Measurements from ENCODE around the gene MBD1. TPM values are rescaled to one million over a fixed set of nuclear protein-coding genes. Genes with fewer than 3 reads are reported as not detected.

MBD1 gene
- polyA plus RNA-seq (2013, experiment 1 of 2) = 27.5 TPM
- 28.0 TPM for polyA plus RNA-seq (2013, experiment 2 of 2)

GRCh38 chr18:50281295-50281971 lies at the start of gene MBD1:
Gene MBD1 (minus strand): TSS chr18:50281523. CDS start chr18:50279992, 1,531 bp downstream.
- WGBS = under 1% methylated on average over 63 of the region's 63 CpGs
- Histone ChIP-seq H3K27me3 (ENCODE audit: insufficient read depth, low read length) (no peaks in the 10 kb centered on the region), H3K27ac (ENCODE audit: low read depth, low read length) (peak within 1 kb of the TSS; percentile 88), H3K4me3 (ENCODE audit: low read length) (peak within 1 kb of the TSS; percentile 97), H3K4me1 (ENCODE audit: insufficient read depth, low read length) (no peaks in the 10 kb centered on the region; the same call in 1 of the 2 replicates), H3K36me3 (ENCODE audit: insufficient read depth, low read length) (peaks cover 71% of the 10 kb centered on the region), H3K9ac (ENCODE audit: low read depth, low read length) (peak within 1 kb of the TSS; percentile 82), H3K9me3 (ENCODE audit: insufficient read depth, low read depth, low read length) (no peaks in the 10 kb centered on the region)

- Histone ChIP-seq H3K4me3 (ENCODE audit: low read length) (no peak overlapping the region), H3K9ac (ENCODE audit: low read depth, low read length) (no peak overlapping the region), H3K36me3 (ENCODE audit: insufficient read depth, low read length) (no peaks in the 10 kb centered on the region), H3K4me1 (ENCODE audit: insufficient read depth, low read length) (no peaks in the 10 kb centered on the region), H3K27ac (ENCODE audit: low read depth, low read length) (no peak overlapping the region), H3K27me3 (ENCODE audit: insufficient read depth, low read length) (no peaks in the 10 kb centered on the region; the same call in 1 of the 2 replicates), H3K9me3 (ENCODE audit: insufficient read depth, low read depth, low read length) (peaks cover 12% of the 10 kb centered on the region)
Observed at GRCh38 chr18:50330176-50330575, 48.9 kb upstream of the MBD1 start.

GRCh38 chr18:50327983-50328382 lies 46.7 kb upstream of the MBD1 start:
- no peaks in the 10 kb centered on the region for H3K4me1 ChIP-seq (ENCODE audit: insufficient read depth, low read length)
- H3K9me3 ChIP-seq (ENCODE audit: insufficient read depth, low read depth, low read length) = peaks cover 12% of the 10 kb centered on the region
- no peak overlapping the region for H3K27ac ChIP-seq (ENCODE audit: low read depth, low read length)
- no peak overlapping the region for H3K9ac ChIP-seq (ENCODE audit: low read depth, low read length)
- no peaks in the 10 kb centered on the region; the same call in 1 of the 2 replicates for H3K27me3 ChIP-seq (ENCODE audit: insufficient read depth, low read length)
- no peak overlapping the region for H3K4me3 ChIP-seq (ENCODE audit: low read length)
- 95% methylated on average over 3 of the region's 3 CpGs for WGBS
- no peaks in the 10 kb centered on the region for H3K36me3 ChIP-seq (ENCODE audit: insufficient read depth, low read length)

- Histone ChIP-seq H3K9me3 (ENCODE audit: insufficient read depth, low read depth, low read length) (no peaks in the 10 kb centered on the region), H3K4me1 (ENCODE audit: insufficient read depth, low read length) (peaks cover 11% of the 10 kb centered on the region), H3K4me3 (ENCODE audit: low read length) (no peak overlapping the region; the same call in 1 of the 2 replicates), H3K27ac (ENCODE audit: low read depth, low read length) (no peak overlapping the region), H3K36me3 (ENCODE audit: insufficient read depth, low read length) (no peaks in the 10 kb centered on the region), H3K9ac (ENCODE audit: low read depth, low read length) (no peak overlapping the region), H3K27me3 (ENCODE audit: insufficient read depth, low read length) (0 out of 2 replicates have a peak, but pooled peaks cover 2% of the 10 kb centered on the region)
- WGBS = 58% methylated on average over 3 of the region's 5 CpGs
Observed at GRCh38 chr18:50320719-50321118, 39.4 kb upstream of the MBD1 start.

- H3K27ac ChIP-seq (ENCODE audit: low read depth, low read length) = no peak overlapping the region
- H3K36me3 ChIP-seq (ENCODE audit: insufficient read depth, low read length) = no peaks in the 10 kb centered on the region
- 0 out of 2 replicates have a peak, but pooled peaks cover 1% of the 10 kb centered on the region for H3K4me1 ChIP-seq (ENCODE audit: insufficient read depth, low read length)
- H3K4me3 ChIP-seq (ENCODE audit: low read length) = no peak overlapping the region
- WGBS = 77% methylated on average over 5 of the region's 5 CpGs
- peaks cover 7% of the 10 kb centered on the region; the same call in 1 of the 2 replicates for H3K27me3 ChIP-seq (ENCODE audit: insufficient read depth, low read length)
- no peak overlapping the region for H3K9ac ChIP-seq (ENCODE audit: low read depth, low read length)
- H3K9me3 ChIP-seq (ENCODE audit: insufficient read depth, low read depth, low read length) = no peaks in the 10 kb centered on the region
Observed at GRCh38 chr18:50315100-50315871, 34.0 kb upstream of the MBD1 start.

- Histone ChIP-seq H3K9me3 (ENCODE audit: insufficient read depth, low read depth, low read length) (no peaks in the 10 kb centered on the region), H3K27ac (ENCODE audit: low read depth, low read length) (no peak overlapping the region), H3K4me1 (ENCODE audit: insufficient read depth, low read length) (no peaks in the 10 kb centered on the region), H3K27me3 (ENCODE audit: insufficient read depth, low read length) (peaks cover 7% of the 10 kb centered on the region), H3K4me3 (ENCODE audit: low read length) (no peak overlapping the region), H3K9ac (ENCODE audit: low read depth, low read length) (no peak overlapping the region), H3K36me3 (ENCODE audit: insufficient read depth, low read length) (no peaks in the 10 kb centered on the region)
- WGBS = 88% methylated on average over 2 of the region's 2 CpGs
Observed at GRCh38 chr18:50313873-50314460, 32.6 kb upstream of the MBD1 start.

- Histone ChIP-seq H3K27me3 (ENCODE audit: insufficient read depth, low read length) (peaks cover 16% of the 10 kb centered on the region), H3K27ac (ENCODE audit: low read depth, low read length) (no peak overlapping the region), H3K36me3 (ENCODE audit: insufficient read depth, low read length) (no peaks in the 10 kb centered on the region), H3K9me3 (ENCODE audit: insufficient read depth, low read depth, low read length) (no peaks in the 10 kb centered on the region), H3K4me1 (ENCODE audit: insufficient read depth, low read length) (no peaks in the 10 kb centered on the region), H3K4me3 (ENCODE audit: low read length) (no peak overlapping the region), H3K9ac (ENCODE audit: low read depth, low read length) (no peak overlapping the region)
- 92% methylated on average over 2 of the region's 2 CpGs for WGBS
Observed at GRCh38 chr18:50313031-50313607, 31.8 kb upstream of the MBD1 start.

GRCh38 chr18:50312296-50313030 lies 31.1 kb upstream of the MBD1 start:
- H3K9ac ChIP-seq (ENCODE audit: low read depth, low read length) = no peak overlapping the region
- no peak overlapping the region for H3K4me3 ChIP-seq (ENCODE audit: low read length)
- WGBS = 88% methylated on average over 7 of the region's 7 CpGs
- H3K4me1 ChIP-seq (ENCODE audit: insufficient read depth, low read length) = no peaks in the 10 kb centered on the region
- H3K27ac ChIP-seq (ENCODE audit: low read depth, low read length) = no peak overlapping the region
- H3K27me3 ChIP-seq (ENCODE audit: insufficient read depth, low read length) = peaks cover 18% of the 10 kb centered on the region
- no peaks in the 10 kb centered on the region for H3K9me3 ChIP-seq (ENCODE audit: insufficient read depth, low read depth, low read length)
- no peaks in the 10 kb centered on the region for H3K36me3 ChIP-seq (ENCODE audit: insufficient read depth, low read length)

GRCh38 chr18:50311650-50312049 lies 30.3 kb upstream of the MBD1 start:
- WGBS = 91% methylated on average over 3 of the region's 3 CpGs
- H3K4me1 ChIP-seq (ENCODE audit: insufficient read depth, low read length) = peaks cover 3% of the 10 kb centered on the region; the same call in 1 of the 2 replicates
- no peaks in the 10 kb centered on the region for H3K36me3 ChIP-seq (ENCODE audit: insufficient read depth, low read length)
- peaks cover 22% of the 10 kb centered on the region for H3K27me3 ChIP-seq (ENCODE audit: insufficient read depth, low read length)
- no peak overlapping the region for H3K9ac ChIP-seq (ENCODE audit: low read depth, low read length)
- no peak overlapping the region for H3K4me3 ChIP-seq (ENCODE audit: low read length)
- H3K9me3 ChIP-seq (ENCODE audit: insufficient read depth, low read depth, low read length) = no peaks in the 10 kb centered on the region
- H3K27ac ChIP-seq (ENCODE audit: low read depth, low read length) = no peak overlapping the region

- Histone ChIP-seq H3K4me3 (ENCODE audit: low read length) (no peak overlapping the region), H3K4me1 (ENCODE audit: insufficient read depth, low read length) (peaks cover 3% of the 10 kb centered on the region; the same call in 1 of the 2 replicates), H3K9ac (ENCODE audit: low read depth, low read length) (no peak overlapping the region), H3K36me3 (ENCODE audit: insufficient read depth, low read length) (no peaks in the 10 kb centered on the region), H3K9me3 (ENCODE audit: insufficient read depth, low read depth, low read length) (peaks cover 3% of the 10 kb centered on the region; the same call in 1 of the 2 replicates), H3K27me3 (ENCODE audit: insufficient read depth, low read length) (peaks cover 25% of the 10 kb centered on the region), H3K27ac (ENCODE audit: low read depth, low read length) (no peak overlapping the region)
- WGBS = 89% methylated on average over 10 of the region's 10 CpGs
Observed at GRCh38 chr18:50310080-50310479, 28.8 kb upstream of the MBD1 start.
